SK-MEL-5 (cell line): ENCODE measurements around the gene PRRX1. TPM values are rescaled to one million over a fixed set of nuclear protein-coding genes. Genes with fewer than 3 reads are reported as not detected.

Experiments
- DNase-seq: peaks from one replicate; pipeline ENCODE4 v3.0.0-alpha.2; 2016; ENCODE audit warnings: low read depth, low spot score
- in situ Hi-C: cut with HindIII; loops from 2 replicates; pipeline ENCODE4 v1.10.0; 2016; ENCODE audit warnings: low sequenced_read_pairs, high pct_unique_total_duplicates, low pct_unique_long_range_greater_than_20kb
- total RNA-seq: library from RNA; depleted of rRNA; stranded (reverse); fragments of >200 nt; shearing (Covaris generic); gene quantifications from 2 replicates; pipeline ENCODE4 v1.2.3, GENCODE V29; 2014

PRRX1 gene
- total RNA-seq, 1 experiment from 2014 or later = 0.05 TPM

- in situ Hi-C loops = no loop called here
- no peak for DNase-seq
These were observed 1.1 kb upstream of the PRRX1 start for GRCh38 chr1:170662561-170663403.

- in situ Hi-C loops = no loop called here
- DNase-seq = no peak
These were observed 383 bp upstream of the PRRX1 start for GRCh38 chr1:170663404-170664092.

DNA sequence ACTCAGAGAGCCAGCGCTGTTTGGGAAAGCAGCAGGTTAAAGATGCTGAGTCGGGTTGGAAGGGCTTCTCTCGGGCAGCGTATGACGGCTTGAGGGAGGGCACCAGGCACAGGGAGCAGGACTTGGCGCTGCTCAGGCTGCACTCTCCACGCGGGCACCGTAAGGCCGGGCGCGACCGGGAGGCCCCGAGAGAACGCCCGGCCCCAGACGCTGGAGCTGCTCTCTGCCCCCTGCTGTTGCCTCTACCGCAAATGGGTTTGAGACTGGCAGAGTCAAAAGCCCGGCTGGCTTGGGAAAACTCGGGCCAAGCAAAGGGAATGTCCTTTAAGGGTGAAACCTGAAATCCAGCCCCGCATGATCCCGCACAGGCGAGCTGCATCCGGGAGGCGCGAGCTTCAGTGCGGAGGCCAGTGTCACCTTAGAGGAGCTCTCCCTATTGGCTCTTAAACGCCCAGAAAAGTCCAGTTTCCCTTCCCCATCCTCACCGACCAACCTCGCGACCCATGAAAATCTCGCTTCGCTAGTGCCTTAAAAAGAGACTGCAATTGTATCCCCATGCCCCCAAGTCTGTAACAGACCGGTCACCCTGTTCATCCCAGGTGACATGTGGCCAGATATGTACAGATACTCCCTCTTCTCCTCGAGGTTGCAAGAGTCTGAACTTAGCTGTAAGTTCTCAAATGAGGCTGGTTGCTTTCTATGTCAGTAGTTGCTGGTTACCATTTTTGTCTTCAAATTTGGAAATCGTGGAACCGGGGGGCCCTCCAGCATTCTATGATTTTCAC, 1.1 kb downstream of the PRRX1 start:
- in situ Hi-C loops = no loop called here
- DNase-seq = peak; percentile 11

DNA sequence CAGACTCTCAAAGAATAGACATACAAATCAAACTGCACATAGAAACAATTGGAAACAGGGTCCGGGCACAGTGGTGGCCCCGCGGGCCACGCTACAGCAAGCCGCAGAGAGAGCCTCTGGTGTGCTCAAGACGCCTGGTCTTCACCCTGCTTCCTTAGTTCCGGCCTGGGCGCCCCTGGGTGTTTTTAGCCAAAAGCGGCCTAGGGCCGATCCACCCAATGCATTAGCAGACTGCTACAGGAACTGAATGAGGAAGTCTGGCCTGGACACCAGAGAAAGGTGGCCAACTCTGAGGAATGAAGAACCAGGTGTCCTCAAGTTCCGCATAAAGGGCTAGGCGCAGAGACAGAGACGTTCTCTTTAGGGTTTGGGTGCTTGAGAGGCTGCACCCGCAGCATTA, 1.7 kb downstream of the PRRX1 start:
- no peak for DNase-seq
- in situ Hi-C loops = no loop called here

DNA sequence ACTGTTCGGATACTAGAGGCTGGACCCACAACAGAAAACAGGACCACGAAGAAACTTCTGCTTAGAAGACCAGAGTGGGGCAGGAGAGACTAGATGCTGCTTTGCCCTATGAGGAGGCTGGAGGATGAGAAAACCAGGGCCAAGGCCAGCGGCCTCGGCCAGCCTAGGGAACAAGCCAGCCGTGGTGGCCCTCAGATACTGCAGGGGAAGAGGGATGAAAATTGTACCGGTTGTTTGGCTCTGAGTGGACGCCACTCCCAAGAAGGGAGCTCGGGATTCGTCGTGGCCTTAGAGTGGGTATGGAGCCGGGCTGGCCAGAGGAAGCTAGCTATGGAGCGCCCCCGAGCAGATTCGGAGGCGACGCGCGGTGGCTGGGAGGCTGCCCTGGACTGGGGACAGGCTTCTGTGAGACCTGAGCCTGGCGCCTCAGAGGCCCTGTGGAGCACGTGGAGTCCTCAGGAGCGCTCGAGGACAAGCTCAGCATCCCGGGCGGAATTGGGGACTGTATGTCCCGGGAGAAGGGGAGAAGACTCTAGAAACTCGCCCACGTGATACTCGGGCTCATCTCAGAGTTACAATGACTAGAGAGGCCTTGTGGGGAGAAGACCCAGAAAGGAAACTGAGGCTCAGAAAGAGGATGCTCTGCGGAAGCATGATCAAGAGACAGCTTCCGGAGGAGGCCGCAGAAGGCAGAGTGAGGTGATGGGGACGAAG, 2.8 kb downstream of the PRRX1 start:
- in situ Hi-C loops = no loop called here
- no peak for DNase-seq

DNA sequence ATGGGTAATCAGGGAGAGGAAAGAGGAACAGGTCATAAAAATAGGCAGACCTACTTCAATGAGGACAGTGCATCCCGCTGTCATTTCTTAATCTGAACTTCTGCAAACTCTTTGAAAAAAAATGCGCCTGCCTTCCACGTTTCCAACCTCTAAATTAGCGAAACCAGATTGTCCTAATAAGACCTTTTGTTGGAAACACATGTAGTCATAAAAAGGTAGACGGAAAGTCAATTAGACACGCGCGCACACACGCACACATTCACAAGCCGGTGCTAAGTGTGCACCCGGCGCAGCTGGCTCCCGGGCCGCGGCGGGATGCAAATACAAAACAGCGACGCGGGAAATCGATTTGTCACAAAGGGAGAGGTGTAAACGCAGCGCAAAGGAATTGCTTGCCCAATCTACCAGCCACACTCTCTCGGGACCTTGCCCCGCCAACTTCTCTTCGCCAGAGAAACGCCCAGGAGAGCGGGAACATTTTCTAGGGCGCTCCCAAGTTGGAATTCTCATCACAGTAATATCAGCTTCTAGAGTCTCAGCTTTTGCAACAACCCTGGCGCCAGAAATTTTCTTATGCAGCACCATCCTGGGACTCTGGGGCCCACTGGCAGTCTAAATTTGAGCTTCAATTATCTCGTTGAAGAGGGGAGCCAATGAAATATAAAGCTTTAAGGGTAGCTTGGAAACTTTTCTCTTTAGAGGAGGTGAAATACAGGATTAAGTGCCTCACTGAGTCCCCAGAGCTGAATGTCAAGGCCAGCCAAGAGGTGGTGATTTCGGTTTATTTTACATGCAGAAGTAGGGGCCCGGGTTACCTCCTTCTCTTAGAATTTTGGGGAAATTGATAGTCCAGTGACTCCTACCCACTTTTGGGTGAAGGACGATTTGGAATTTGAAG, 4.5 kb downstream of the PRRX1 start:
- DNase-seq = no peak
- in situ Hi-C loops = no loop called here

DNA sequence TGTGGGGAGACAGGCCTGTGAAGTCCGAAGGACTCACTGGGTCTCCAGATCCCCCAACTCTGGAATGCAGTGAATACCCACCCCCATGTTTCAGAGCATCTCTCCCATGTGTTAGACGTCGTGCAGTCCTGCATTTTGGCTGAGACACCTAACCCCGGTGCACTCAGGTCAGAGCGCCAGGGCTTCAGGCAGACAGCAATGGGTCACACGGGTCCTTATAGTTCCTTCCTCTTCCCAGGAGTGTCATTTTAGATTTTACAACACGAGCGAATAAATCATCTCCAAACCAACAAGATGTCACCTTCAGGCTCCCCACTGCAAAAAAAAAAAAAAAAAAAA, 5.1 kb downstream of the PRRX1 start:
- DNase-seq = no peak
- in situ Hi-C loops = no loop called here

- in situ Hi-C loops = no loop called here
- no peak for DNase-seq
These were observed 5.9 kb downstream of the PRRX1 start for GRCh38 chr1:170669586-170670530.

- in situ Hi-C loops = no loop called here
- DNase-seq = no peak
These were observed 7.1 kb downstream of the PRRX1 start for GRCh38 chr1:170670802-170671628.

- DNase-seq = no peak
- in situ Hi-C loops = no loop called here
These were observed 7.7 kb downstream of the PRRX1 start for GRCh38 chr1:170671629-170671963.

- in situ Hi-C loops = no loop called here
These were observed 8.4 kb downstream of the PRRX1 start for GRCh38 chr1:170672316-170672715.

DNA sequence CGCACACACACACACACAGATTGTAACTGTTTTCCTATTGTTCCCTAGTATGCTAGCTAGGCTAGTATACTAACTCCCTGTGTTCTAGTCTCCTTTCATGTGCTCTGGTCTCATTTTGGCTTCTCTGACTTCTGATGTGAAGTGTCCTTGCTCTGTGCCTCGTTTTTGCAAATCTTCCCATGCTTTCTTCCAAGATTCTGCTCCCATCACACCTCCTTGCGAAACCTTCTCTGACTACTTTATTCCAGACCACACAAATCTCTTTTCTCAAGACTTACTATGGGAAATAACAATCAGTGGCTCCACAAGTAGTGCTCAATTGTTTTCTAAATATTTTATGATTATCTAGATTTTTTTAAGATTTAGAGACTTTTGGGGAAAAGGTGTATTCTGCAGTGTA, 10.3 kb downstream of the PRRX1 start:
- DNase-seq = no peak
- in situ Hi-C loops = no loop called here

More at GRCh38 chr1:170672316-170672715, 8.4 kb downstream of the PRRX1 start:
- DNase-seq = no peak

DNA sequence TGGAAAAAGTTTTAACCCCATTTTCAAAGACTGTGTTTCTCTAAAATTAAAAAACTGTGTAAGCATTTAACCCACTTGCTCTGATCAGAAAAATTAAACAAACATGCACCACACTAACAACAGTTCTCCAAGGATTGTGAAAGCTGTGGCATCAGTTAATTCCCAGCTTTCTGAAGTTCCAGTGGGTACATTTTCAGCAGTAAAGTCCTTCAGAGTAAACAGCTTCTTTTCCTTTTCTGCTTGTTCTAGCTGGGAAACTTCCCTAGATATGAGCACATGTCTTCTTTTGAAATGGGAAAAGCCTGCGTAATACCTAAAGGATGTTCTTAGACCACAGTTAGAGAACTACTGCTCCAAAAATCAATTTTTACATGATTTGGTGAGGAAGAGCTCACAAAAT, 11.1 kb downstream of the PRRX1 start:
- in situ Hi-C loops = no loop called here

DNA sequence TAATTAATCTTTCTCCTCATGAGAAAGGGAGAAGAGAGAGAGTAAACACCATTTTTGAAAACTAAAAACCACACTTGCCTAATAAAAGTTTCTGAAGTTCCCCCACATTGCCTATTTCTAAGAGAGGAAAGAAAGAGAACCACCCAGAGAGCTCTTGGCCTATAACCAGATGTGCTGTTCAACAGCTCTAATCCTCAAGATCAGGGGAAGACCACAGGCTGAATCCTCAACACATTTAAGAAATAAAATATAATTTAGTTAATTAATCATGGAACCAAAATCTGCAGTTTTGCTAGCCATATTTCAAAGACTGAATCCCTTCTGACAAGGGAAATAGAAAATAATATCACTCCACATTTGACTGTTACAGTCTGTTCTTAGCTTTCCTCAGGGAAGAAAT, 11.9 kb downstream of the PRRX1 start:
- DNase-seq = no peak
- in situ Hi-C loops = no loop called here

More for the DNA sequence above, 11.1 kb downstream of the PRRX1 start:
- no peak for DNase-seq

- DNase-seq = no peak
- in situ Hi-C loops = no loop called here
These were observed 12.7 kb downstream of the PRRX1 start for GRCh38 chr1:170676628-170677027.
